ENCODE data around the gene SKOR2.

DNA sequence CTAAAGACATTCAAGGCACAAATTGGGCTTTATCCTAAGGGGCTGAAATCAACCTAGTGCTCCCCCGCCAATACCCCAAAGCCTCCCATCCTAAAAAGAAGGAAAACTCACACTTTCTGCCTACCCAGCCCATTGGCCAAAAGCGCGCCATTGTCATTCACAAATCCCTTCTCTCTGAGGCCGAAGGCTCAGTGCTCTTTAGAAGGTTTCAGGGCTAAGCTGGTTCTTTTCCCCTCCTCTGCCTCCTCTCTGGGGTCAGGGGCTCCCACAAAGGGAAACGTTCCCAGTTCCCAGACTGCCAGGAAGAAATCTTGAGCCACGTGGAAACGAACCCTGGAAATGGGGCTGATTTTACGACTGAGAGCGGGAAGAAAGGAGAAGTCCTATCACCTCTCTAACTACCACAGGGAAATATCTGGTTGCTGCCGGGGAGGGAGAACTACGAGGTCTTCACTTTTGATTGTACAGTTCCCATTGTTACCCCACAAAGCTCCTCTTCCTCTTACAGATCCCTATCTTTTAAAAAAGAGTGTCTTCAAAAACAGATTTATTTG, 1.7 kb upstream of the SKOR2 start:
- TF ChIP-seq, protein P1, sequence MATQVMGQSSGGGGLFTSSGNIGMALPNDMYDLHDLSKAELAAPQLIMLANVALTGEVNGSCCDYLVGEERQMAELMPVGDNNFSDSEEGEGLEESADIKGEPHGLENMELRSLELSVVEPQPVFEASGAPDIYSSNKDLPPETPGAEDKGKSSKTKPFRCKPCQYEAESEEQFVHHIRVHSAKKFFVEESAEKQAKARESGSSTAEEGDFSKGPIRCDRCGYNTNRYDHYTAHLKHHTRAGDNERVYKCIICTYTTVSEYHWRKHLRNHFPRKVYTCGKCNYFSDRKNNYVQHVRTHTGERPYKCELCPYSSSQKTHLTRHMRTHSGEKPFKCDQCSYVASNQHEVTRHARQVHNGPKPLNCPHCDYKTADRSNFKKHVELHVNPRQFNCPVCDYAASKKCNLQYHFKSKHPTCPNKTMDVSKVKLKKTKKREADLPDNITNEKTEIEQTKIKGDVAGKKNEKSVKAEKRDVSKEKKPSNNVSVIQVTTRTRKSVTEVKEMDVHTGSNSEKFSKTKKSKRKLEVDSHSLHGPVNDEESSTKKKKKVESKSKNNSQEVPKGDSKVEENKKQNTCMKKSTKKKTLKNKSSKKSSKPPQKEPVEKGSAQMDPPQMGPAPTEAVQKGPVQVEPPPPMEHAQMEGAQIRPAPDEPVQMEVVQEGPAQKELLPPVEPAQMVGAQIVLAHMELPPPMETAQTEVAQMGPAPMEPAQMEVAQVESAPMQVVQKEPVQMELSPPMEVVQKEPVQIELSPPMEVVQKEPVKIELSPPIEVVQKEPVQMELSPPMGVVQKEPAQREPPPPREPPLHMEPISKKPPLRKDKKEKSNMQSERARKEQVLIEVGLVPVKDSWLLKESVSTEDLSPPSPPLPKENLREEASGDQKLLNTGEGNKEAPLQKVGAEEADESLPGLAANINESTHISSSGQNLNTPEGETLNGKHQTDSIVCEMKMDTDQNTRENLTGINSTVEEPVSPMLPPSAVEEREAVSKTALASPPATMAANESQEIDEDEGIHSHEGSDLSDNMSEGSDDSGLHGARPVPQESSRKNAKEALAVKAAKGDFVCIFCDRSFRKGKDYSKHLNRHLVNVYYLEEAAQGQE (IDR thresholded peaks at IDR 0.05; ENCODE audit: insufficient replicate concordance, low read depth) = no peak
- TF ChIP-seq GABPA (IDR thresholded peaks at IDR 0.05; ENCODE audit: low read depth) = no peak
- TF ChIP-seq POLR2AphosphoS5 (IDR thresholded peaks at IDR 0.05; ENCODE audit: low read depth) = no peak
- TF ChIP-seq, protein P2, sequence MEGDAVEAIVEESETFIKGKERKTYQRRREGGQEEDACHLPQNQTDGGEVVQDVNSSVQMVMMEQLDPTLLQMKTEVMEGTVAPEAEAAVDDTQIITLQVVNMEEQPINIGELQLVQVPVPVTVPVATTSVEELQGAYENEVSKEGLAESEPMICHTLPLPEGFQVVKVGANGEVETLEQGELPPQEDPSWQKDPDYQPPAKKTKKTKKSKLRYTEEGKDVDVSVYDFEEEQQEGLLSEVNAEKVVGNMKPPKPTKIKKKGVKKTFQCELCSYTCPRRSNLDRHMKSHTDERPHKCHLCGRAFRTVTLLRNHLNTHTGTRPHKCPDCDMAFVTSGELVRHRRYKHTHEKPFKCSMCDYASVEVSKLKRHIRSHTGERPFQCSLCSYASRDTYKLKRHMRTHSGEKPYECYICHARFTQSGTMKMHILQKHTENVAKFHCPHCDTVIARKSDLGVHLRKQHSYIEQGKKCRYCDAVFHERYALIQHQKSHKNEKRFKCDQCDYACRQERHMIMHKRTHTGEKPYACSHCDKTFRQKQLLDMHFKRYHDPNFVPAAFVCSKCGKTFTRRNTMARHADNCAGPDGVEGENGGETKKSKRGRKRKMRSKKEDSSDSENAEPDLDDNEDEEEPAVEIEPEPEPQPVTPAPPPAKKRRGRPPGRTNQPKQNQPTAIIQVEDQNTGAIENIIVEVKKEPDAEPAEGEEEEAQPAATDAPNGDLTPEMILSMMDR (IDR thresholded peaks at IDR 0.05; ENCODE audit: insufficient read depth, low read length) = no peak

All from HL-60 (cell line).